GF-D8 (cell line): ENCODE measurements around the gene ATP6V0B.

Source experiments
- DNase-seq: peaks from one replicate; lab custom pipeline; 2025; lab: John Stamatoyannopoulos, UW

The ATP6V0B gene

DNA sequence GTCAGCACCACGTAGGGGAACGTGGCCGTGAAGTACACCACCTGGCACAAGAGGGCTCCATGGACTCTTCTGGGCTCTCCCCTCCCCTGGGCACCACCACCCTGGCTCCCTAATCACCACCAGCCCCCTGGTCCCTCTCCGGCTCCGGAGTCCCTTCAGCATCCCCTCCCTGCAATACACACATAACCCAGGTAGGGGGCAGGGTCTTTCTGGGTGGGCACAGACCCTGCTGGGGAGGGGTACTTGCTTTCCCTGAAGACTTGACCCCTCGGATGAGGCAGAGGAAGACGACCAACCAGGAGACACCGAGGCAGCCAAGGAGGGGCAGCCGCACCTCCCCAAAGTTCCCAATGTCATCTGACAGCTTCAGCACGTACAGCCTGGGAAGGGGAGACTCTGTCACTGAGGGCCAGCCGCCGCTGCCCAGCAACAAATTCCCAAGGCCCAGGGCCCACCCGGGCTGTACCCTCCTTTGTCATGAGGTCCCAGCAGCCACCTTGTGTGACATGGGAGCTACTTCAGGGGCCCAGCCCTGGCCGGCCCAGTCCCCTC, 27.9 kb downstream of the ATP6V0B start:
- DNase-seq: no peak

DNA sequence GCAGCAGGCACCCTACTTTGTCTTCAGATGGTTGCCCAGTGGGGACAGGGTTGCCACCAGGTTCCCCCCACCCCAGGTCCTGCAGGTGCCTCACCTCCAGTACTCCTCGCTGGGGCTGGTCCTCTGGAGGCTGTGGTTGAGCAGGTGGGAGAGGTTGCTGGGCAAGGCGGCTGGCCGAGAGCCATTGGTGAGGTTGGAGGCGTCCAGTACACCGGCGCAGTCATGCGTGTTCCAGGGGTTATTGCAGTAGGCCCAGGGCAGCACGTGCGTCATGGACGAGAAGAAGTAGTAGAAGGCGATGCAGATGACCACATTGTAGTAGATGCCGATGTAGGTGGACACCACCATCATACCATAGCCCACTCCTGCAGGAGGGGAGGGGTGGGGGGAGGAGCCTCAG, 33.5 kb downstream of the ATP6V0B start:
- DNase-seq: no peak

DNA sequence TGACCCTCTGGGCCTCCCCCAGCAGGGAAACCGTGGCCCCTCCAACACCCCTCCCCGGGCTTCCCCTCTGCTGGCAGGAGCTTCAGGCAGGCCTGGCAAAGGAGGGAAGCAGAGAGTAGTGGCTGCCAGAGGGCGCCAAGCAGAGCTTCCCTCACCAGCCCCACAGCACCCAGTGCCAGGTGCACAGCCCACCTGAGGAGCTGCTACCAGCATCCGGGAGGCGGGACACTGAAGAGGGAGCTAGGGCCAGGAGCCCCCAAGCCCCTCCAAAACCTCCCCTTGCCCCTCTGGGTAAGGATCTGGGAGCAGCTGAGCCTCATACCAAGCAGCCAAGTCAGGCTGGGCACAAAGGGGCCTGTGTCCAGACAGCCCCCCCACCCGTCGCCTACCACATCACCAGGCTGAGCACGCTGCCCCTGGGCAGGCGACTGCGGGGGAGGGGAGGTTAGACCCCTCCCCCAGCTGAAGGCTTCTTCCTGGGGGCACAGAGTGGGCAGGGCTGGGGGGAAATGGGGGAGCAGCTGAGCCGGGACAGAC, 36.2 kb downstream of the ATP6V0B start:
- DNase-seq: no peak

DNA sequence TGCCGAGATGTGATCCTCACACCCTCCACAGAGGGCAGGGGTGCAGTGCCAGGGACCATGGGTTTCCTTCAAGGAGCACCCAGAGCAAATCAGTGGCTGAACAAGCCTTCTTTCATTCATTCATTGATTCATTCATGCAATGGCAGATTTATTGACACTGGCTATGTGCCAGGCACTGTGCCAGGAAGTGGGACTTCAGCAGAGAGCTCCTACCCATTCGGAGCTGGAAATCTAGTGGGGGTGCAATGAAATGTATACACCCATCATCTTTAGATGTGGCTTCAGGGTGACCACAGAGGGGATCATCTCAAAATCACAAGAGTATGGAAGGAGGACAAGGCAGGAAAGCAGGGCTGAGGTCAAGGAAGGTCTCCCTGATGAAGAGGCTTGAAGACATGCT, 37.6 kb downstream of the ATP6V0B start:
- DNase-seq: no peak

DNA sequence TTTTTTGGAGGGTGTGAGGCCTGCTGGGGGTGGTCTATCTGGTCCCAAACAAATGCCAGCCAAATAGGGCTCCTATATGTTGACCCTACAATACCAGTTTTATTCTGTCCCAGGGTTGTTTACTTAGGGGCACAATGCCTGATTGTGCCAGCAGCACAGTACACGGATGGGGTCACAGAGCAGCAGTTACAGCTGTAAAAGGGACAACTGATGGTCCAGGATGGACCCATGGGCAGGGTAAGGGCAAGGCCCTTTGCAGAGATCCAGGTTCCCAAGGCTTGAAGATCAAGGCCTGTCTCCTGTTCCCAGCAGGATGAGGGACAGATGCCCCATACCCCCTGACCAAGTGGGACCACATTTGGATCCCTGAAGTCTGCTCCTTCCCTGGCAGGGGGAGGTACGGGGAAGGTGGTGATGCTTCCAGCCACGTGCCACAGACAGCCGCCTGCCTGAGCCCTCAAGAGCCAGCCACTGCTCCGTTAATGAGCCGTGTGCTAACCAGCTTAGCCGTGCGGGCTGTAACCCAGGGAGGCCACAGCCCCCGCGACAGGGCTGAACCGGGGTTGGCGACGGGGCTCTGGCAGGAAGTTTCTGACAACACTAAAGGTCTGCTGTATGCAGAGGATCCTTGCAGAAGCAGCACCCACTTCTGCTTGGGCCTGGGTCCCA, 38.3 kb downstream of the ATP6V0B start:
- DNase-seq: peak; percentile 8

DNA sequence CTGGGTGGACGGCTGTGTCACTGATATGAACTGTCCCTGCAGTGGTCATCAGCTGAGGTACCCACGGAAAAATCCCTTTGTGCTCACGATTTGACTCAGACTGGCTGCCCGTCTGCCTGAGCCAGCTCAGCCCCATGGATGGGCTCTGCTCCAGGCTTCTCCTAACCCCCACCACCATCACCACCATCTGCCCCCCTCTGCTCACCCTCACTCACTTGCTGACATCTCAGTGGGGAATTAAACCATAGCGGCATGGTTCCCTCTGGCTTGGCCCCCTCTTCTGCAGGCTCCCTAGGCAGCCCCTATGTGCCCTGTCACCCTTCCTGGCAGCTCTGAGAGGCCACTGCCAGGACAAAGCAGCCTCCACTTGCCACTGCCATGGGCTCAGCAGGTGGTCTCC, 39.2 kb downstream of the ATP6V0B start:
- no peak for DNase-seq

DNA sequence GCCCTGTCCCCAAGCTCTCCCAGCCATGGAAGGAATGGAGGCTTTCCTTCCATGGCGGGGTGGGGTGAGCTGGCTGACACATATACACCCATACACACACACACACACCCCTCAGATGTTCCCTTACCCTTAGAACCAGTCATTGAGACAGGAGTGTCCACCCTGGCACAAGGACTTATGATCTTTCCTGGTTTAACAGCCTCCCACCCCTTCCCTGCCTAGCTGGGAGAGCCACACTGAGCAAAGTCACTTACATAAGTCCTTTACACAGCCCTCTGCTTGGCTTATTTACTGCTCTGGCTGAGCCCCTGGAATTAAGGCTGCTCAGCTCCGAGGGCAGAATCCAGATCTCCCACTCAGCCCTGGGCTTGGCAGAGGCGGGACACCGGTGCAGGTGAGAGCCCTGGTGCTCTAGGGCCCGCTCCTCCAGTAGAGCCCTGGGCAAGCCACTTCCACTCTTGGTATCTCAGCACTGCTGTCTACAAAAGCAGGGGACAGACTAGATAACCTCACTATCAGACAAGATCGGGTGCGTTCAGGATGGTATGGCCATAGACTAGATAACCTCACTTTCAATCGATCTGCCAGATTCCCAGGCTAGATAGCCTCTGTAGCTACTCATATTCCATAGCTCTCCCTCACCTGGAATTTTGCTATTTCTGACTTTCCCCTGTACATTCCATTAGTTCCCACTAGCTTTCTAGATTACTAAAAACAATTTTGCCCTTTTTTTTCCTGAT, 39.8 kb downstream of the ATP6V0B start:
- DNase-seq: no peak

DNA sequence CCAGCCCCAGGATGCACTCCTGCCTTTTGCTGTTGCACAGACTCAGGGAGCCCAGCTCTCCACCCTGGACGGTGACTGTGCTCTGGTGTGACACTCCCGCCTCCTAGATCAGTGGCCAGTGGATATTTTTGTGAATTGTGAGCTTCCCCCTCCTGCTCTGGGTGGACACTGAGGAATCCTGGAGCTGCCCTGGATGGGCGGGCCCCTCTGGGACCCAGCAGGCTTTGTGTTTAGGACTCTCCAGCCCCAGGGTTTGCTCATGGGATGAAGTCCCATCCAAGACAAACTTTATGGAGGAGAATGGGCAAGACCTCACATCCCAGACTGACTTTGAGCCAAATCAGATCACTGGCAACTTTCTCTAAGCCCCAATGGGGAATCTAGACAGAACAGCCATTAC, 40.4 kb downstream of the ATP6V0B start:
- no peak for DNase-seq

DNA sequence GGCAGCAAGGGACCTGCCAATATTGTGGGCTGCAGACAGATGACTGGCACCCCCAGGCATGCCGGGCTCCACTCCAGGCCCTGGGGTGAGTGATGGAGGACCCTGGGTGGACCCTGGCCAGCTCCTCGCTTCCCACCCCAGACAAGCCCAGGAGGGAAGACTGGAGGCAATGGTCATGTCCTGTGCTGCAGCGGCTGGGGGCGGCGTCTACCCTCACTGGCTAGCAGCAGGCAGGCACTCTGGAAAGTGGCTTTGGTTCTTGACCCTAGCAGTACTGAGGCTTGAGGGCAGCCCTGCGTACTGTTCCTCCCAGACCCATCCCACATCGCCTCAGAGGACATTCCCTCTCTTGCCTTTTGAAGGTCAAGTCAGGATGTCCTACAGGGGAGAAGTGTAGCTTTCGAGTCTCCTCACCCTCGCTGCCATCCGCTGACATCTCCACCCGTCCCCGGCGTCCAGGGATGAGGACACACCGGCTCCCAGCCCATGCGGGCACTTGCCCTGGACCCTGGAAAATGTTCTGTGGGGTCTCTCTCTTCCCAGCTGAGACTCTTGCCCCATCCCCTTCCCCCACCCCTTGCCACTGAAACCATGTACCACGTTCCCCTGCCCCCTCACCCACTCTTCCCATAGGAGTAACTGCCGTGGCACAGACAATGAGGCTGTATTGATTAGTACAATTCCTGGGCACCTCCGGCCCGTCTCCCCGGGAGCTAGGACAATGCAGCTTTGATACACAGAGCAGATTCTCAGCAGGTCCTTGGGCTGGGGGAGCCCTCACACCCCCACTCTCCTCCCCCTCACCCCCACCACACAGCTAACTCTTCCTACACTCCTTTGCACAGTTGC, 41.5 kb downstream of the ATP6V0B start:
- no peak for DNase-seq

DNA sequence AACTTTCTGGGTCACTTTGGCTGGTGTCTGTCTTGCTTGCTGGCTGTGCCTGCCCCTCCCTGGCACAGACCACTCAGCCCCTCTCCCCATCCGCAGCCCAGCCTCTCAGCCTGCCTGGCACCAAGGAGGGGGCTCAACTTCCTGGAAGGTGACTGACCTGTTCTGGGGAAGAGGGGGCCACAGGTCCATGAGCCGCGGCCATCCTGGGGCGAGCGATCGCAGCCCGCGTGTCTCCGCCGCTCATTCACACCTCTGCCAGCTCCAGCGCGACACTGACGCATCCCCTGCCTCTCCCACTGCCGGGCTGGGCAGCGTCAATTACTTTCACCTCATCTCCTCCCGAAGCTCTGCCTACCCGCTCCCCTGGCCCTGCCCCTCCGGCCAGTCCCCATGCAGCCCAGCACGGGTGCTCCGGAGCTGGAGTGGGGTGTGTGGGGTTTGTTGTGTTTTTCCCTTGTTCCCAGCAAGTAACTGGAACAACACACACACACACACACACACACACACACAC, 42.2 kb downstream of the ATP6V0B start:
- DNase-seq: no peak

DNA sequence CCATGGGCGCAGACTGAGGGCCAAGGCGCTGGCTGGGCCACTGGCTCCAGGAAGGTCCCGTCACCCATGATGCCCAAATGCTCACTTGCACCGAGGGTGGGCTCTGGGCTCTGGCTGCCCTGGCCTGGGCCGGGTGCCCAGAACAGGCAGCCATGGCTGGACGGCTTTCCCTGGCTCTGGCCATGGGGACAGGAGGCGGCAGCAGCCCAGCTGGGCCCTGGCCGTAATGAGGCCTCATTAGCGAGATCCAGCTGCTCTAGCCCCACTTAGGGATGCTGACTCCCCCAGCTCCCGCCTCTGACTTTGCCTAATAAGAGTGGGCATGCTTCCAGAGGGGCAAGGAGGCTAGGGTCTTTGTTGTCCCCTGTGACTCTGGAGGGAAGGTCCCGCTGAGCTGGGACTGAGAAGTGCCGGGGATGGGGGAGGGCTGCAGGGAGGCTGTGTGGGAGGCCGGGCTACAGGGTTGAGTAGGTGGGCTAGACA, 44.7 kb downstream of the ATP6V0B start:
- DNase-seq: no peak

DNA sequence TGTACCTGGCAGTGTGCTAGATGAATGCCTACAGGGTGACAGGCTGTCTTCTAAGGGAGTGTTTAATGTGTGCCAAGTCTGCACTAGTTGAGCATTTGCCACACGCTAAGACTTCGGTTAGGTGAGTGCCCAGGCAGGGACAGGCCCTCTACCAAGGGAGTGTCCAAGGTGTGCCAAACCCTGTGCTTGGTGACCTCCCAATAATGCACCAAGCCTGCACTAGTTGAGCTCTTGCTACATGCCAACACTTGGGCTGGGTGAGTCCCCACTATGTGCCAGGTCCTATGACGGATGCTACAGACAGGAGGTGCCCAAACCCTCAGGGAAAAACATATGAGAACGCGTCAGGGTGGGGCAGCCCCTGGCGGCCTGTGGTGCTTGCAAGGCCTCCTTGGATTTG, 45.7 kb downstream of the ATP6V0B start:
- no peak for DNase-seq

DNA sequence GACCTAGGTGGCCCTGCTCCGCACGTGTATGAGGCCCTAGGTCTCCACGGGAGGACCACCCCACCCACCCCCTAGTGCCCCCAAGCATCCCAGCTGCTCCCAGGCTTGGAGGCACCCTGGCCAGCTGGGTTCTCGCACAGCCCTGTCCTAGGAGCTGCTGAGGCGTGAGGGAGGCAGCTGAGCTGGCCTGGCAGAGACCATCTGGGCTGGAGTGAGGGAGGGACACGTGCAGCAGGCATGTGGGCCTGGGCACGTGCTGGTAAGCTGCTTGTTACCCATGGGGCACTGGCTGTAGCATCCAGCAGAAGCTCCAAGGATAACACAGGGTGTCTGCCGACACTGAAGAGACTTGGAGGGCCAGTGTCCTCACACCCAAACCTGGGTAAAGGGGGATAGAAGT, 46.4 kb downstream of the ATP6V0B start:
- no peak for DNase-seq

DNA sequence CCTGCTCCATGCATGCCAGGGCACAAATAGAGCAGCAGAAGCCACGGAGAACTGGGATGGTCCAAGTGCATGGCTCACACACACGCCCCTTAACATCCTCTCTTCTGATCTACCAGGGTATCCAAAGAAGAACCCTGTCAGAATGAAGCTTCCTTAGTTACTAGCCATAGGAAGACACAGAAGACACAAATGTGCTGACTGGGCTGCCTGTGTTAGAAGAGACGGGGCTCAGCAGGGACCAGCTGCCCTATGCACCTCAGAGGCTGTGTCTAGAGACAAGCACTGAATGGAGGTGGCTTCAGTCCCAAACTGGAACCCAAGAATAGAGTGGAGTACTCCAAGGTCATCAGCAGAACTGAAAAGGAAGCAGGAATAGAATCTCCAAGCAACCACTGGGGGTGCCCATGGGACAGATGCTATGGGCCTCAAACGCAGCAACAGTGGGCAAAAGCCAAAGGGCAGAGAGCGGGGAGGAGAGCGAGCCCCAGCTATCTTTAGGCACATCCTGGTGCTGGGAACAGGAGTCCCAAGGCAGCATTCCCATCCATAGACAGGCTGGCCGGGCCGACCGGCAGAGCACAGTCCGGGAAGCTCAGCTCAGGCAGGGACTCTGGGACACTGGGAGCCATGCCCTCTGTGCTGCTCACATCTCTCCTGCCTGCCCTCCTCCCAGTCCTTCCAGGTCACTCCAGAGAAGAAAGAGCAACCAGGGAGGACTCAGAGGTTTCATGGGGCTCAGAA, 47.0 kb downstream of the ATP6V0B start:
- no peak for DNase-seq

DNA sequence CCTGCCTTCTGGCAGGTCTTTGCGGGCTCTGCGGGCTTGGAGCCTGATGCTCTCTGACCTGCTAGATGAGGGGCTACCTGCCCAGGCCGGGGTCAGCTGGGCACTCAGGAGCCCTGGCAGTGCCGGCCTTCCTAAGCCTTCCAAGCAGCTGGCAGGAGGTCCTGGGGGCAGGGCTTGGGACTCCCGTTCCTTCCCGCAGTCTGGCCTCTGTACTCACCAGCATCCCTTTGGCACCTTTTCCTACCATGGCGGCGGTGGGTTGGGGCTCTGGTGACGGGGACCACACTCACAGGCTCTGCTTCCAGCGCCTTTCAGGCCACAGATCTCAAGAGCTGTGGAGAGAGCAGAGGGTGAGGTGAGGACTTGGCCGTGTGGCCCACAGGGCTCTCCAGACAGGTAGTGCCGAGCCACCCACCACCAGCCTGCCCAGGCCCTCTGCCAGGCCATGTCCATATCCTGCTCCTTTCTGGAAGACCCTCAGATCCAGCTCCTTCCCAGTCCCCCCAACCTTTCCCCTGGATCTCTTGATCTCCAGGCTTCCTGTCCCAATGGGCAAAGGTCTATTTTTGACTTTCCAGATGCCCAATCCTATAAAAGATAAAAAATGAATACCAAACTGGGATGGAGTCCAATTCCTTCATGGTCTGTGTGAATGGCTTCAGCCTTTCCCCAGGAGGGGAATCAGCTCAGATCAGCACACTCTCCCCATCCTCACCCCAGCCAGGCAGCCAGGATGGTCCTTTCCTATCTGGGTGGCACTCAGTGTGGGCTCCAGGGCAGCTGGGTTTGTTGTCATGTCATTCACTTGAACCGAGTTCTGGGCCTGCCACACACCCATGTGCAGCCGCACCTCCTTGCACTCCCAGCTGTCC, 49.5 kb downstream of the ATP6V0B start:
- no peak for DNase-seq

DNA sequence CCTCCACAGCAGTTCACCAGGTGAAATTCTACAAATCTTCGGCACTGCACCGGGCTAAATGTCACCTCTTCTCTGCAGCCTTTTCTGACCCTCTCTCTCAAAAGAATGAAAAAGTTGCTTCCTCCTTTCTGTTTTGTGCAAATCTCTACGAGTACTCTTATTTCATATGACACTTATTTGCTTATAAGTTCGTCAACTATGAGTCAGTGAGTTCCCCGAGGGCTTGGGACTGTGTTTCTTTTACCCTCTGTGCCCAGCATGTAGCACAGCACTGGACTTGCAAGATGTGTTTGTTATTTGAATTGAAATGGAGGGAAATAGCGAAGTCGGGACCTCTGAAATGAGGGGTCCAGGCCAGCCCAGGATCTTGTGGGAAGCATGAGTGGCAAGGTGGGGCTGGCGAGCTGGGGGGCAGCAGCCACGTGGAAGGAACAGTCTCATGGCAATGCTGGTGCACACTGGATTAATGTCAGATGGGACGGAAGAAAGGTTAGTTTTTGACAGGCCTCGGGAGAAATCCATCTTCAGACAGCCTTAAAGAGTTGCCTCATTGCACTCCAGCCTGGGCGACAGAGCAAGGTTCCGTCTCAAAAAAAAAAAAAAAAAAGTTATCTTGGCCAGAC, 50.3 kb downstream of the ATP6V0B start:
- no peak for DNase-seq

DNA sequence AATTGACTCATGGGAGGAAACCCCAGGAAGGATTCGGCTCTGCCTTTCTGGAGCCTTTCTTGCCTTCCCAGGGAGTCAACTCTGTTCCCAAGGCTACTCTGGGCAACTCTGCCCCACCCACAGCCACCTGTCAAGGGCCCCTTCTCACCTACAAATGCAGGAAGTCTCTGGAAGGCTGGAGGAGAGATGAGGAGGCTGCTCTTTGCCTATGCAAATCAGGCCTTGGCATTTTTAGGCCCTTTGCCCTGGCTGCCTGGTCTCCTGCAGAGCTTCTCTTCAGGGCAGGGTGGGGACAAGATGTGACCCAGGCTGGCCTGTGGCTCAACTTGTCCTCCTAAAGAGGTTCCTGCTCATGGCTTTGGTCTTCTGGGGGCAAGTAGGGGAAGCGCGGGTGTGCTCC, 51.1 kb downstream of the ATP6V0B start:
- DNase-seq: no peak

DNA sequence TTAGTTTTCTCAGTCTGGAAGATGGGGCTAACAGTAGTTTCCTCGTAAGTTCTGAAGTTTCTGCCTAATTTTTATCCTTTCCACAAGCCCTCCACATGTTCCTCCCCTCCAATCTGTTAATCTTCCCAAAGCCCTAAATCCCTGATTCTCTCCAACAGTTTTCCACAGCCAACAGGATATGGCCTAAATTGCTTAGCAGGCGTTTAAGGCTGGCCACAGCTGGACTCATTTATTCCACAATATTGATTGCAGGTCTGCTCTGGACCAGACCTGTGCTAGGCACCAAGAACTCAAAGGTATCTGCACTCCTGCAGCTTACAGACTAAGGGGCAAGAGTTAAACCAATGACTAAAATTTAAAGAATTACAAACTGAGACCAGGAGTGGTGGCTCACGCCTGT, 52.6 kb downstream of the ATP6V0B start:
- no peak for DNase-seq
